GM21526 (cell line): ENCODE data around the gene SNRPA1.

Experiments used
- ATAC-seq: cut with Tn5 transposase; IDR thresholded peaks from one replicate; pipeline ENCODE4 v1.9.1; 2021; ENCODE audit warnings: moderate library complexity; ENCODE audit not compliant: unreplicated experiment, low FRiP score

Gene SNRPA1

GRCh38 chr15:101264911-101265641 lies 30.0 kb downstream of the SNRPA1 start:
- no peak for ATAC-seq

DNA sequence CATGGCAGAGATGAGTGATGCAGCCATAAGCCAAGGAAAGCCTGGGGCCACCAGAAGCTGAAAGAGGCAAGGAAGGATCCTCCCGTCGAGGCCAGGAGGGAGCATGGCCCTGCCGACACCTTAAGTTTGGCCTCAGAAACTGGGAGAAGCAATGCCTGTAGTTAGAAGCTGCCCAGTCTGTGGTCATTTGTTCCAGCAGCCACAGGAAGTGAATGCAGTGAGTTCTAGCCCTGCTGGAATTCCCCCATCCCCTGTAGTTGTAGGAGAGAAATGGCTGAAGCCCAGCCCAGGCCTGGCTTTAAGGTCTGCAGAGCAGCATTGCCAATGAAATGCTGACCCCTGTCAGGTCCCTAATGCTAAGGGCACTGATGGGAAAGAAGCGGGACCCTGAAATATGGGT lies 31.0 kb downstream of the SNRPA1 start:
- no peak for ATAC-seq

- ATAC-seq = no peak
Measured at GRCh38 chr15:101262551-101262950, 32.5 kb downstream of the SNRPA1 start.

DNA sequence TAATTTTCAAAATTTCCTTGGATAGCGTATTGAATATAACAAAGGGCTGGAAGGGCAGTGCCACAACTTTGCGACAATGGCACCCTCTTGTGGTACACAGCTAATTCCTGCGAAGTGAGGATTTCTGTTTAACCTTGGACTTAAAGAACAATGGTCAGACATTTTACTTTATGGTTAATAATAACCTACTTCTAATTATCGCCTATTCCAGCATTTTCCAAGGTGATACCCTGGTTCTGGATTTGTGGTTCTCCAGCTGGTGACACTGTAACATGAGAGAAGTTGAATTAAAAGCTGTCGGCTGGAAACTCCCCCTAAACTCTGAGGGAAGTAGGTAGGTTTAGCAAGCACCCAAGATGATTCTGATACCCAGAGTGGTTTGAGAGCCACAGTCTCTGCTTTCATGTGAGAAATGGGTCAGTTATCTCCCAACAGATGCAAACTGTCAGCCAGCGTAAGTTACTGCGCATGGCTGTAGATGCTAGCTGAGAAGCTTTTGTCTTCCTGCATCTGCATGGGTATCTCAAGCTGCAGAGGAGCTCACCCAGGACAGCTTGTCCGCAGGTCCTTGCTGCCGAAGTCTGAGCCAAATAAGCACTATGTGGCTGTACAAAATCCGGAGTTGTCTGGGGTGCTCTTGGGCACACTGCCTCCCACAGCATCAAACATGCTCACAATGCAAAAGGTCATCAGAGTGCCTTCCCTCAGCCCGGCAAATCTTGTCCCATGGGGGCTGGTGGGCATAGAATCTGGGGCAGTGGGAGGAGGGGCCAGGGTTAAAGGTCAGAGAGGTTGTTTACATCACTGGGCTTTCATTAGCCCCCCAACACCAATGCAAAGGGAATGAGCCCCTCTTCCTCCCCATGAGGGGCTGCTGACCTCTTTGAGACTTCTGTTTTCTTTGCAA lies 36.6 kb downstream of the SNRPA1 start:
- ATAC-seq = peak; percentile 47

- ATAC-seq = no peak
Measured at GRCh38 chr15:101256757-101257156, 38.3 kb downstream of the SNRPA1 start.

DNA sequence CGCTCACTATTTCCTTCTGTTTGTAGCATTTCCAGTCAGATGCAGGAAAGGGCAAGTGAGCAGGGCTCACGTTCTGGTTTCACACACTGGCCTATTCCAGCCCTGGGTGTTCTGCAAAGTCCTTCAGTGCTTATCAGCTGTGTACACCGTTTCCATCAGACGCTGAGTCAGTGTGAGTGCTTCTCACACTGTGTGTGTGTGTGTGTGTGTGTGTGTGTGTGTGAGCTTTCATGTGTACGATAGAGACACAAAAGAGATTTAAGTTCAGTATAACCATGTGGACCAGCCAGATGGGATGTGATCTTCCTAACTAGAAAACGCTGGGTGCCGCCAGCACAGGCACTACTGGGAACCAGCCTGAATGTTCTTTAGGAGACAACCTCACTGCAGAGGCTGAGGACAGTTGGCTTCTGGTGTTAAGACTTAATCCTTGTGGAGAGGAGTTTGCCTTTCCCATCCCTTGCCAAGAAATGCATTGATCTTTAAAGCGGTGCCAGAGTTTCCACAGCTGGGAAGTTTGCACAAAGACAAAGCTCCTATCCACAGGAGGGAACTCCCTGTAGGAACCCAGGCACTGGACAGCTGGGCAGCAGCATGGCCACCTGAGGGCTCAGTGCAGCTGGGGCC lies 39.3 kb downstream of the SNRPA1 start:
- ATAC-seq = no peak

DNA sequence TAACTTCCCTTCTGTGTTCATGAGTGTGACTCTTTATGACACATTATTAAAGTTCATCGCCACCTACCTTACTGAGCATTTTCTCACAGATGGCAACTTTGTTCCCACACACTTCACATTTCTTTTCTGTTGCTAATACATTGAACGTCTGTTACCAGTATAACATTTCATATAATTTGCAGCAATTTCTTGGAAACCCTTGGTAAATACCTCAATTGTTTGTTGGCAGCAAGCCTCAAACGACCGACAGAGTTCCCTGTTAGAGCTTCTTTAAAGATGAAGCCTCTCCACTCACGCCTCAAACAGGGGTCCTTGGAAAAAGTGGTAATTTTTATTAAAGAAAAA lies 40.0 kb downstream of the SNRPA1 start:
- no peak for ATAC-seq

- no peak for ATAC-seq
Measured at GRCh38 chr15:101254157-101255050, 40.6 kb downstream of the SNRPA1 start.

GRCh38 chr15:101252836-101253235 lies 42.2 kb downstream of the SNRPA1 start:
- ATAC-seq = no peak

- ATAC-seq = peak; percentile 62
Measured at GRCh38 chr15:101251830-101252820, 42.9 kb downstream of the SNRPA1 start, which contains the start of gene CHSY1. Gene CHSY1 (minus strand): TSS chr15:101252048. CDS start chr15:101251456, 592 bp downstream.

- ATAC-seq = peak; percentile 29
Measured at GRCh38 chr15:101250873-101251829, 43.9 kb downstream of the SNRPA1 start.

GRCh38 chr15:101250341-101250831 lies 44.7 kb downstream of the SNRPA1 start:
- no peak for ATAC-seq

DNA sequence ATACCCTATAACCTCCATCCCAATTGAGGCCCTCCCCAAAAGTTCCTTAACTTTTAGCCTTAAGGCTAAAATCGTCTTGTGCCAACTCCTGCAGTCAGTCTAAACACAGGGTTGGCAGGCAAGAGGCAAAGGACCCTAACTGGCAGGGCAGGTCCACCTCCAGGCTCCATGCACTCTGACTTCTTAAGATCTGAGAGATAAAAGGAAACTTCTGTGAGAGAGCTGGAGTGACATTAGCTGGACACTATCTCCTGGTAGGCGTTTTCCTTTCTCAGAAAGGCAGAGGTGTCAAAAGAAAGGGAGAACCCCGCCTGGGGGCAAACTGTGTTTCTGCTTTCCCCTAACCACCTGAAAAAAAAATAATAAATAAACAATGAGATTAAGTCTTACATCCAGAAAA lies 46.8 kb downstream of the SNRPA1 start:
- ATAC-seq = no peak

- no peak for ATAC-seq
Measured at GRCh38 chr15:101246824-101247745, 48.0 kb downstream of the SNRPA1 start.

- no peak for ATAC-seq
Measured at GRCh38 chr15:101246391-101246790, 48.7 kb downstream of the SNRPA1 start.

- ATAC-seq = no peak
Measured at GRCh38 chr15:101244889-101245668, 50.0 kb downstream of the SNRPA1 start.
